H9 (cell line): ENCODE measurements around the gene GGT5. TPM values are rescaled to one million over a fixed set of nuclear protein-coding genes. Genes with fewer than 3 reads are reported as not detected.

Experiments used
- DNase-seq: peaks from one replicate; pipeline ENCODE4 v3.0.0-alpha.2; 2017
- H2AFZ ChIP-seq: one replicate; pipeline ENCODE4 v1.6.1; 2013; ENCODE audit warnings: mild to moderate bottlenecking, low read length, control low read depth, moderate library complexity
- H2AK5ac ChIP-seq: 2 replicates; pipeline ENCODE4 v1.6.1; 2013; ENCODE audit warnings: low read length, control low read depth, mixed read lengths; ENCODE audit not compliant: insufficient read length
- H2BK120ac ChIP-seq: one replicate; pipeline ENCODE4 v1.6.1; 2013; ENCODE audit warnings: low read depth, mild to moderate bottlenecking, low read length, control low read depth, inconsistent platforms; ENCODE audit not compliant: poor library complexity, severe bottlenecking
- H2BK12ac ChIP-seq: 2 replicates; pipeline ENCODE4 v1.6.1; 2013; ENCODE audit warnings: low read length, control low read depth, mixed read lengths, low read depth; ENCODE audit not compliant: insufficient read length
- H2BK15ac ChIP-seq: 2 replicates; pipeline ENCODE4 v1.6.1; 2013; ENCODE audit warnings: low read depth, low read length, control low read depth
- H2BK20ac ChIP-seq: one replicate; pipeline ENCODE4 v1.6.1; 2013; ENCODE audit warnings: low read depth, mild to moderate bottlenecking, low read length, control low read depth, inconsistent platforms; ENCODE audit not compliant: poor library complexity, severe bottlenecking
- H2BK5ac ChIP-seq: 2 replicates; pipeline ENCODE4 v1.6.1; 2013; ENCODE audit warnings: low read length, control low read depth, mixed read lengths; ENCODE audit not compliant: insufficient read length
- H3K14ac ChIP-seq: 2 replicates; pipeline ENCODE4 v1.6.1; 2013; ENCODE audit warnings: low read length, control low read depth; ENCODE audit not compliant: insufficient read depth
- H3K18ac ChIP-seq: 2 replicates; pipeline ENCODE4 v1.6.1; 2013; ENCODE audit warnings: low read depth, mild to moderate bottlenecking, mixed read lengths, low read length, control low read depth; ENCODE audit not compliant: insufficient read length
- H3K23ac ChIP-seq: 2 replicates; pipeline ENCODE4 v1.6.1; 2013; ENCODE audit warnings: low read length, control low read depth, mixed read lengths, low read depth; ENCODE audit not compliant: insufficient read length
- H3K23me2 ChIP-seq: 2 replicates; pipeline ENCODE4 v1.6.1; 2013; ENCODE audit warnings: low read depth, mild to moderate bottlenecking, mixed read lengths, low read length, control low read depth; ENCODE audit not compliant: insufficient read length, poor library complexity, severe bottlenecking
- H3K27ac ChIP-seq: 2 replicates; pipeline ENCODE4 v1.5.1; 2013; ENCODE audit warnings: low read length, control low read depth, mixed read lengths, low read depth; ENCODE audit not compliant: insufficient read length
- H3K27me3 ChIP-seq: 2 replicates; pipeline ENCODE4 v1.6.1; 2013; ENCODE audit warnings: low read length, control low read depth, inconsistent platforms; ENCODE audit not compliant: insufficient read depth
- H3K4ac ChIP-seq: 2 replicates; pipeline ENCODE4 v1.6.1; 2013; ENCODE audit warnings: low read depth, mild to moderate bottlenecking, control low read depth, inconsistent platforms, low read length, moderate library complexity
- H3K4me1 ChIP-seq: 2 replicates; pipeline ENCODE4 v1.6.1; 2013; ENCODE audit warnings: low read length, control low read depth, inconsistent platforms; ENCODE audit not compliant: insufficient read depth
- H3K4me2 ChIP-seq: 2 replicates; pipeline ENCODE4 v1.6.1; 2013; ENCODE audit warnings: low read length, control low read depth, mixed read lengths; ENCODE audit not compliant: insufficient read length, insufficient read depth
- H3K56ac ChIP-seq: 2 replicates; pipeline ENCODE4 v1.6.1; 2013; ENCODE audit warnings: low read depth, mild to moderate bottlenecking, mixed read lengths, low read length, control low read depth; ENCODE audit not compliant: insufficient read length
- H3K79me1 ChIP-seq: 2 replicates; pipeline ENCODE4 v1.6.1; 2013; ENCODE audit warnings: low read depth, mild to moderate bottlenecking, moderate library complexity, low read length, control low read depth, inconsistent platforms; ENCODE audit not compliant: insufficient read depth, poor library complexity, severe bottlenecking
- H3K79me2 ChIP-seq: 2 replicates; pipeline ENCODE4 v1.6.1; 2013; ENCODE audit warnings: low read length, control low read depth, inconsistent platforms; ENCODE audit not compliant: insufficient read depth
- H3K9ac ChIP-seq: 2 replicates; pipeline ENCODE4 v1.6.1; 2013; ENCODE audit warnings: low read length, control low read depth, mixed read lengths; ENCODE audit not compliant: insufficient read length; ENCODE audit errors: extremely low read depth
- H3K9me3 ChIP-seq: one replicate; pipeline ENCODE4 v1.6.1; 2013; ENCODE audit warnings: low read depth, low read length, inconsistent platforms; ENCODE audit not compliant: control insufficient read depth
- H3T11ph ChIP-seq: one replicate; pipeline ENCODE4 v1.6.1; 2013; ENCODE audit warnings: mild to moderate bottlenecking, low read length, control low read depth, inconsistent platforms
- H4K20me1 ChIP-seq: one replicate; pipeline ENCODE4 v1.6.1; 2013; ENCODE audit not compliant: control insufficient read depth, insufficient read length, insufficient read depth
- H4K5ac ChIP-seq: 2 replicates; pipeline ENCODE4 v1.6.1; 2013; ENCODE audit warnings: low read depth, mild to moderate bottlenecking, mixed read lengths, low read length, control low read depth; ENCODE audit not compliant: insufficient read length
- H4K8ac ChIP-seq: replicated peaks from 2 replicates; pipeline ENCODE4 v1.6.1; 2013; ENCODE audit warnings: low read length, control low read depth, mixed read lengths, low read depth; ENCODE audit not compliant: insufficient read length
- H4K91ac ChIP-seq: 2 replicates; pipeline ENCODE4 v1.6.1; 2013; ENCODE audit warnings: low read depth, mild to moderate bottlenecking, moderate library complexity, mixed read lengths, low read length, control low read depth; ENCODE audit not compliant: insufficient read length
- H3K27ac Mint-ChIP-seq, 3 experiments: 2 replicates in 2 of 3; 3 replicates in 1 of 3; pipeline ENCODE4 v1.8.0; 2020 to 2021; ENCODE audit warnings: mixed read lengths in 3 of 3, mild to moderate bottlenecking in 1 of 3, moderate library complexity in 1 of 3
- H3K27me3 Mint-ChIP-seq: 2 replicates; pipeline ENCODE4 v1.8.0; 2021; ENCODE audit warnings: low read depth, mild to moderate bottlenecking, moderate library complexity, mixed read lengths
- H3K36me3 Mint-ChIP-seq, 3 experiments: 2 replicates in 2 of 3; 3 replicates in 1 of 3; pipeline ENCODE4 v1.8.0; 2020 to 2021; ENCODE audit warnings: low read depth in 3 of 3, mixed read lengths in 3 of 3; ENCODE audit not compliant: insufficient read depth in 1 of 3
- H3K4me1 Mint-ChIP-seq, 2 experiments: 2 replicates each; pipeline ENCODE4 v1.8.0; 2020; ENCODE audit warnings: mixed read lengths in 2 of 2
- H3K4me3 Mint-ChIP-seq, 2 experiments: 2 replicates in 1 of 2; 3 replicates in 1 of 2; pipeline ENCODE4 v1.8.0; 2020 to 2021; ENCODE audit warnings: mild to moderate bottlenecking in 2 of 2, mixed read lengths in 2 of 2, moderate library complexity in 1 of 2
- H3K9me3 Mint-ChIP-seq, 2 experiments: 2 replicates in 1 of 2; 3 replicates in 1 of 2; pipeline ENCODE4 v1.8.0; 2020; ENCODE audit warnings: mild to moderate bottlenecking in 2 of 2, mixed read lengths in 2 of 2, moderate library complexity in 1 of 2
- WGBS: extraction: QIAGEN DNeasy Blood & Tissue Kit; methylation state at CpG from one replicate; pipeline ENCODE4 v1.1.7; 2013; ENCODE audit warnings: missing lambda C conversion rate, low lambda C conversion rate, mixed read lengths; ENCODE audit not compliant: insufficient read length; ENCODE audit errors: extremely low coverage; 5-methylcytosine and 5-hydroxymethylcytosine counted together
- total RNA-seq: library from RNA; stranded (reverse); gene quantifications from 2 replicates; pipeline ENCODE4 v1.2.1, GENCODE V29; 2021
- TF ChIP-seq, protein P1 (sequence below): fragments of 200-600 bp; sonication (generic); conservative IDR thresholded peaks from 3 replicates; pipeline ENCODE4 v1.8.0; 2021; ENCODE audit warnings: antibody characterized with exemption, mild to moderate bottlenecking

GGT5 gene
- total RNA-seq, 1 experiment from 2014 or later, result 0.20 TPM

DNA sequence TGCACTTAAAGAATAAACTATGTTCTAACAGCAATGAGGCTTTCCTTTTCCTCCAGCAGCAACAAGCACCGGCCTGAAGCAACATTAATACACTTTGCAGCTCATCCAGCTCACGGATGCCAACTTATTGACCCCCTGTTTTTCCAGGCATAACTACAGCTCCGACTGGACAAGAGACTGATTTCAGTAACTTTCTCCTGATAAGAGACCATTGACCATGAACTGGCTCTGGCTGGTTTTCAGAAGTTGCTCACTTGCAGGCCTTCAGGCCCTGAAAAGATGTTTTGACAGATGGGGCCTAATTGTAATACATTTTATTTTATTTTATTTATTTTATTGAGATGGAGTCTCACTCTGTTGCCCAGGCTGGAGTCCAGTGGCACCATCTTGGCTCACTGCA, 27.5 kb downstream of the GGT5 start:
- no peaks in the 10 kb centered on the region for H4K20me1 ChIP-seq
- H3K18ac ChIP-seq, result no peak overlapping the region
- no peaks in the 10 kb centered on the region for H3K4me1 ChIP-seq
- H3K4me1 Mint-ChIP-seq, result peaks cover 6 to 7% of the 10 kb centered on the region in 2 experiments
- no peak overlapping the region for H3K56ac ChIP-seq
- H3K23me2 ChIP-seq, result no peaks in the 10 kb centered on the region
- peaks cover 8% of the 10 kb centered on the region for H3K27me3 Mint-ChIP-seq
- no CpG with 5 or more reads among the region's 3 CpGs for WGBS
- no peak overlapping the region for H3K27ac ChIP-seq
- no peak overlapping the region for H2BK15ac ChIP-seq
- H3K79me1 ChIP-seq, result no peaks in the 10 kb centered on the region
- H3K9ac ChIP-seq, result no peak overlapping the region
- no peak overlapping the region for H2BK5ac ChIP-seq
- no peak overlapping the region for H2AFZ ChIP-seq
- H2AK5ac ChIP-seq, result no peak overlapping the region
- no peaks in the 10 kb centered on the region; a peak in 1 of 5 replicates for H3K9me3 Mint-ChIP-seq
- no peak for DNase-seq
- no peak overlapping the region for H3K23ac ChIP-seq
- no peaks in the 10 kb centered on the region for H3K36me3 Mint-ChIP-seq
- H2BK120ac ChIP-seq, result no peak overlapping the region
- H3K4me2 ChIP-seq, result no peak overlapping the region
- H3K4me3 Mint-ChIP-seq, result no peak overlapping the region
- H3T11ph ChIP-seq, result no peak overlapping the region
- H3K4ac ChIP-seq, result no peak overlapping the region
- H4K5ac ChIP-seq, result no peak overlapping the region
- H3K14ac ChIP-seq, result no peak overlapping the region
- H4K8ac ChIP-seq, result no peak overlapping the region
- no peaks in the 10 kb centered on the region for H3K9me3 ChIP-seq
- H2BK20ac ChIP-seq, result no peak overlapping the region
- H3K79me2 ChIP-seq, result no peaks in the 10 kb centered on the region
- H4K91ac ChIP-seq, result no peak overlapping the region
- no peak overlapping the region; a peak in 1 of 7 replicates for H3K27ac Mint-ChIP-seq
- H3K27me3 ChIP-seq, result no peaks in the 10 kb centered on the region
- TF ChIP-seq, protein P1, sequence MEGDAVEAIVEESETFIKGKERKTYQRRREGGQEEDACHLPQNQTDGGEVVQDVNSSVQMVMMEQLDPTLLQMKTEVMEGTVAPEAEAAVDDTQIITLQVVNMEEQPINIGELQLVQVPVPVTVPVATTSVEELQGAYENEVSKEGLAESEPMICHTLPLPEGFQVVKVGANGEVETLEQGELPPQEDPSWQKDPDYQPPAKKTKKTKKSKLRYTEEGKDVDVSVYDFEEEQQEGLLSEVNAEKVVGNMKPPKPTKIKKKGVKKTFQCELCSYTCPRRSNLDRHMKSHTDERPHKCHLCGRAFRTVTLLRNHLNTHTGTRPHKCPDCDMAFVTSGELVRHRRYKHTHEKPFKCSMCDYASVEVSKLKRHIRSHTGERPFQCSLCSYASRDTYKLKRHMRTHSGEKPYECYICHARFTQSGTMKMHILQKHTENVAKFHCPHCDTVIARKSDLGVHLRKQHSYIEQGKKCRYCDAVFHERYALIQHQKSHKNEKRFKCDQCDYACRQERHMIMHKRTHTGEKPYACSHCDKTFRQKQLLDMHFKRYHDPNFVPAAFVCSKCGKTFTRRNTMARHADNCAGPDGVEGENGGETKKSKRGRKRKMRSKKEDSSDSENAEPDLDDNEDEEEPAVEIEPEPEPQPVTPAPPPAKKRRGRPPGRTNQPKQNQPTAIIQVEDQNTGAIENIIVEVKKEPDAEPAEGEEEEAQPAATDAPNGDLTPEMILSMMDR, result no peak
- no peak overlapping the region for H2BK12ac ChIP-seq
